Osteocyte (in vitro differentiated cells): ENCODE data around the gene FAM162B. TPM values are rescaled to one million over a fixed set of nuclear protein-coding genes. Genes with fewer than 3 reads are reported as not detected.

Source experiments
- DNase-seq: peaks from one replicate; pipeline ENCODE4 v3.0.0; 2021; ENCODE audit warnings: mixed read lengths; ENCODE audit not compliant: unreplicated experiment; ENCODE audit errors: extremely low spot score
- H3K27ac Mint-ChIP-seq: one replicate; pipeline ENCODE4 v1.8.0; 2021; ENCODE audit warnings: mild to moderate bottlenecking, mixed read lengths; ENCODE audit not compliant: unreplicated experiment
- H3K27me3 Mint-ChIP-seq: one replicate; pipeline ENCODE4 v1.8.0; 2021; ENCODE audit warnings: mixed read lengths; ENCODE audit not compliant: unreplicated experiment
- H3K36me3 Mint-ChIP-seq: one replicate; pipeline ENCODE4 v1.8.0; 2021; ENCODE audit warnings: mixed read lengths; ENCODE audit not compliant: unreplicated experiment
- H3K4me1 Mint-ChIP-seq: one replicate; pipeline ENCODE4 v1.8.0; 2021; ENCODE audit warnings: mixed read lengths; ENCODE audit not compliant: unreplicated experiment
- H3K4me3 Mint-ChIP-seq: one replicate; pipeline ENCODE4 v1.8.0; 2021; ENCODE audit warnings: mild to moderate bottlenecking, moderate library complexity, mixed read lengths; ENCODE audit not compliant: unreplicated experiment
- H3K9me3 Mint-ChIP-seq: one replicate; pipeline ENCODE4 v1.8.0; 2021; ENCODE audit warnings: mixed read lengths; ENCODE audit not compliant: unreplicated experiment
- CTCF ChIP-seq: fragments of 200-600 bp; sonication (generic); IDR thresholded peaks from 2 replicates; pipeline ENCODE4 v1.5.0; 2021; ENCODE audit warnings: antibody characterized with exemption, mild to moderate bottlenecking, moderate library complexity
- long read RNA-seq: library from polyadenylated mRNA; unstranded; transcript quantifications from one replicate; pipeline ENCODE4 v2.0.0, GENCODE V29; 2021
- total RNA-seq: library from RNA; stranded (reverse); gene quantifications from 2 replicates; pipeline ENCODE4 v1.2.1, GENCODE V29; 2021

FAM162B gene
- total RNA-seq: not detected in 2 replicates
- long read RNA-seq: 0 reads

GRCh38 chr6:116764961-116765841, at the start of gene FAM162B:
FAM162B (minus strand) TSS chr6:116765719; CDS start chr6:116765576, 143 bp downstream.
- Mint-ChIP-seq H3K9me3 (no peaks in the 10 kb centered on the region), H3K4me3 (peak within 1 kb of the TSS; percentile 78), H3K27ac (no peak within 1 kb of the TSS), H3K36me3 (no peaks in the 10 kb centered on the region), H3K4me1 (peaks cover 8% of the 10 kb centered on the region), H3K27me3 (peaks cover 75% of the 10 kb centered on the region)
- DNase-seq: no peak
- TF ChIP-seq CTCF: no peak

- no peak for DNase-seq
- Mint-ChIP-seq H3K9me3 (peaks cover 19% of the 10 kb centered on the region), H3K4me3 (no peak overlapping the region), H3K4me1 (no peaks in the 10 kb centered on the region), H3K36me3 (no peaks in the 10 kb centered on the region), H3K27me3 (no peaks in the 10 kb centered on the region), H3K27ac (no peak overlapping the region)
- no peak for TF ChIP-seq CTCF
These were observed 46.6 kb upstream of the FAM162B start for GRCh38 chr6:116812051-116812650.

- no peak overlapping the region for H3K4me3 Mint-ChIP-seq
- H3K27ac Mint-ChIP-seq: no peak overlapping the region
- H3K9me3 Mint-ChIP-seq: no peaks in the 10 kb centered on the region
- H3K27me3 Mint-ChIP-seq: peaks cover 48% of the 10 kb centered on the region
- H3K36me3 Mint-ChIP-seq: no peaks in the 10 kb centered on the region
- no peak for TF ChIP-seq CTCF
- no peaks in the 10 kb centered on the region for H3K4me1 Mint-ChIP-seq
- DNase-seq: no peak
These were observed 36.5 kb upstream of the FAM162B start for GRCh38 chr6:116801971-116802370.

GRCh38 chr6:116799945-116800344, 34.4 kb upstream of the FAM162B start:
- no peak for TF ChIP-seq CTCF
- peaks cover 41% of the 10 kb centered on the region for H3K27me3 Mint-ChIP-seq
- H3K4me1 Mint-ChIP-seq: no peaks in the 10 kb centered on the region
- H3K27ac Mint-ChIP-seq: no peak overlapping the region
- DNase-seq: no peak
- no peaks in the 10 kb centered on the region for H3K9me3 Mint-ChIP-seq
- H3K36me3 Mint-ChIP-seq: no peaks in the 10 kb centered on the region
- no peak overlapping the region for H3K4me3 Mint-ChIP-seq

GRCh38 chr6:116797585-116797984, 32.1 kb upstream of the FAM162B start:
- Mint-ChIP-seq H3K36me3 (no peaks in the 10 kb centered on the region), H3K4me1 (no peaks in the 10 kb centered on the region), H3K4me3 (no peak overlapping the region), H3K27me3 (peaks cover 42% of the 10 kb centered on the region), H3K27ac (no peak overlapping the region), H3K9me3 (no peaks in the 10 kb centered on the region)
- no peak for DNase-seq
- no peak for TF ChIP-seq CTCF
